Islet precursor cell (in vitro differentiated cells): ENCODE measurements around the gene CD86.

Experiments
- DNase-seq: peaks from one replicate; pipeline ENCODE4 v3.0.0-alpha.2; 2018

The CD86 gene

GRCh38 chr3:122060040-122060698 is 5.0 kb downstream of the CD86 start:
- no peak for DNase-seq

GRCh38 chr3:122063908-122064307 is 8.7 kb downstream of the CD86 start:
- DNase-seq: no peak

- no peak for DNase-seq
Observed at GRCh38 chr3:122064326-122064725, 9.2 kb downstream of the CD86 start.

GRCh38 chr3:122066331-122067213 is 11.4 kb downstream of the CD86 start:
- DNase-seq: no peak

GRCh38 chr3:122067214-122067550 is 12.0 kb downstream of the CD86 start:
- no peak for DNase-seq

GRCh38 chr3:122067588-122068240 is 12.6 kb downstream of the CD86 start:
- no peak for DNase-seq

- DNase-seq: no peak
Observed at GRCh38 chr3:122074621-122075265, 19.6 kb downstream of the CD86 start.

- DNase-seq: no peak
Observed at GRCh38 chr3:122076491-122077292, 21.5 kb downstream of the CD86 start.

- DNase-seq: no peak
Observed at GRCh38 chr3:122077293-122078234, 22.4 kb downstream of the CD86 start.

- DNase-seq: no peak
Observed at GRCh38 chr3:122078235-122078935, 23.2 kb downstream of the CD86 start.

GRCh38 chr3:122079524-122080206 is 24.5 kb downstream of the CD86 start:
- no peak for DNase-seq

GRCh38 chr3:122080207-122080587 is 25.0 kb downstream of the CD86 start:
- DNase-seq: no peak

- no peak for DNase-seq
Observed at GRCh38 chr3:122081543-122082247, 26.5 kb downstream of the CD86 start.

- DNase-seq: no peak
Observed at GRCh38 chr3:122082357-122082756, 27.2 kb downstream of the CD86 start.

GRCh38 chr3:122084799-122085198 is 29.6 kb downstream of the CD86 start:
- no peak for DNase-seq

- DNase-seq: no peak
Observed at GRCh38 chr3:122085673-122086072, 30.5 kb downstream of the CD86 start.

GRCh38 chr3:122088531-122088930 is 33.4 kb downstream of the CD86 start:
- no peak for DNase-seq

- no peak for DNase-seq
Observed at GRCh38 chr3:122091602-122092295, 36.6 kb downstream of the CD86 start.
